B cell (primary cell): ENCODE results near the gene SLC38A6.

ENCODE experiments used
- CTCF ChIP-seq: fragments of 200-600 bp; IDR thresholded peaks from one replicate; pipeline ENCODE4 v1.8.0; 2022; ENCODE audit warnings: antibody characterized with exemption, mild to moderate bottlenecking
- EZH2 ChIP-seq: IDR thresholded peaks from 2 replicates; pipeline ENCODE4 v1.6.1; 2012; ENCODE audit warnings: borderline replicate concordance, low read depth, mild to moderate bottlenecking, moderate library complexity, low read length; ENCODE audit not compliant: insufficient read depth, poor library complexity, severe bottlenecking

GRCh38 chr14:61064210-61064609, 83.2 kb downstream of the SLC38A6 start:
- TF ChIP-seq CTCF = no peak
- no peak for TF ChIP-seq EZH2
